ENCODE measurements around the gene RBKS. TPM values are rescaled to one million over a fixed set of nuclear protein-coding genes. Genes with fewer than 3 reads are reported as not detected.

The RBKS gene
- total and polyA plus RNA-seq, 2 of the 13 experiments (the other 11 are each of a cell fraction or from before 2014, with no cell fraction given), result 7.7 to 8.3 TPM

DNA sequence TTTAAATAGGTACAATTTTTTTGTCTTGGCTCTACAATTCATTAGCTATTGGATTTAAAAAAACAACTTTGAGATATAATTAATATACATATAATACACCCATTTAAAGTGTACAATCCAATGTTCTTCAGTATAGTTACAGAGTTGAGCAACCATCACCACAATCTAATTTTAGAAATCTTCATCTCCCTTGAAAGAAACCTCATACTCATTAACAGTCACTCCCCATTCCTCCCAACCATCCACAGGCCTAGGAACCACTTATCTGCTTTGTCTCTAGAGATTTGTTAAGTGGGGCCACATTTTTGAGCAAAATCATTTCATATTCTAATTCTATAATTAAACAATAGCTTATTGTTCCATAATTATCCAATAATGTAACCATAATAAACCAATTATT is 86.0 kb downstream of the RBKS start:
- Histone ChIP-seq H3K9me3 (ENCODE audit: low read length) (no peaks in the 10 kb centered on the region), H3K4me1 (ENCODE audit: insufficient read depth, low read length) (peaks cover 30% of the 10 kb centered on the region), H3K9ac (ENCODE audit: insufficient read depth, low read depth, low read length) (no peak overlapping the region), H3K4me3 (replicated peaks in 1 of 3; ENCODE audit: insufficient read depth in 1 of 3, low read depth in 2 of 3, low read length in 3 of 3) (no peak overlapping the region), H3K27ac (ENCODE audit: extremely low read length, insufficient read depth, low read length) (no peak overlapping the region), H3K4me2 (ENCODE audit: low read depth, low read length) (no peak overlapping the region), H2AFZ (ENCODE audit: low read length) (no peak overlapping the region), H3K79me2 (ENCODE audit: insufficient read depth, low read length) (no peaks in the 10 kb centered on the region), H3K27me3 (ENCODE audit: control insufficient read depth in 1 of 2, insufficient read depth in 2 of 2, low read length in 2 of 2) (no peaks in the 10 kb centered on the region), H4K20me1 (ENCODE audit: insufficient read depth, low read length) (no peaks in the 10 kb centered on the region), H3K36me3 (replicated peaks in 1 of 2; ENCODE audit: control insufficient read depth in 1 of 2, insufficient read depth in 2 of 2, low read length in 2 of 2) (no peaks in the 10 kb centered on the region)
- TF ChIP-seq YY1 (IDR thresholded peaks at IDR 0.05; ENCODE audit: insufficient read depth, insufficient replicate concordance, low read depth, low read length), result no peak
- POLR2A ChIA-PET, result no interaction called here
- DNase-seq (ENCODE audit: low spot score) (no peak), ATAC-seq (no peak), FAIRE-seq (no peak)
- intact Hi-C loops (cut with micrococcal nuclease; ENCODE audit: unreplicated experiment), result loop anchor here (10.0 kb wide), 1 partner anchor 201 kb away; no protein-coding TSS in a partner anchor
- CTCF ChIA-PET (ENCODE audit: low intra/inter-chr PET ratio, low total read pairs), result no interaction called here
- in situ Hi-C loops (cut with HindIII; ENCODE audit: extremely low pct_ligation_motif_present, low pct_unique_long_range_greater_than_20kb), result no loop called here
- BruUV-seq (replicated peaks), result no TSS peak

DNA sequence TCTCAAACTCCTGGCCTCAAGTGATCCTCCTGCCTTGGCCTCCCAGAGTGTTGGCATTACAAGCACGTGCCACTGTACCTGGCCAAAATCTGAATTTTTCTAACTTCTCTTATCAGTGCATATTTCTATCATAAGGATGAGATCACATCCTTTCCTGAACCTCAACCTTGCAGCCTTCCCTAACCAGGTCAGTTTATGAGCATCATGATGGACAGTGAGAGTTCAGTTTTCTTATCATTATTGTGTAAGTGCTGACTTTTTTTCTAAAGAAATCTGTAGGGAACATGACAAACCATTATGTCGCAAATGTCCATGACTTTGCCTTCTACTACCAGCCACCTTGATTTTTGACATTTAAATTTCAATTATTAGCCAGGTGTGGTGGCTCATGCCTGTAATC is 87.1 kb downstream of the RBKS start:
- POLR2A ChIA-PET, result no interaction called here
- intact Hi-C loops (cut with micrococcal nuclease; ENCODE audit: unreplicated experiment), result loop anchor here (10.0 kb wide), 1 partner anchor 202 kb away; no protein-coding TSS in a partner anchor
- in situ Hi-C loops (cut with HindIII; ENCODE audit: extremely low pct_ligation_motif_present, low pct_unique_long_range_greater_than_20kb), result no loop called here
- WGBS (ENCODE audit: low lambda C conversion rate), result 92% methylated on average over 2 of the region's 2 CpGs
- peaks cover 26% of the 10 kb centered on the region for H3K4me1 ChIP-seq (ENCODE audit: insufficient read depth, low read length)
- H3K36me3 ChIP-seq (replicated peaks in 1 of 2; ENCODE audit: control insufficient read depth in 1 of 2, insufficient read depth in 2 of 2, low read length in 2 of 2), result no peaks in the 10 kb centered on the region
- no peaks in the 10 kb centered on the region for H3K27me3 ChIP-seq (ENCODE audit: control insufficient read depth in 1 of 2, insufficient read depth in 2 of 2, low read length in 2 of 2)
- BruUV-seq (replicated peaks), result no TSS peak
- ATAC-seq, result no peak
- H3K79me2 ChIP-seq (ENCODE audit: insufficient read depth, low read length), result no peaks in the 10 kb centered on the region
- no peaks in the 10 kb centered on the region for H3K9me3 ChIP-seq (ENCODE audit: low read length)
- DNase-seq (ENCODE audit: low spot score), result no peak
- H2AFZ ChIP-seq (ENCODE audit: low read length), result no peak overlapping the region
- no peak overlapping the region for H3K9ac ChIP-seq (ENCODE audit: insufficient read depth, low read depth, low read length)
- no peak overlapping the region for H3K27ac ChIP-seq (ENCODE audit: extremely low read length, insufficient read depth, low read length)
- no peak for FAIRE-seq
- H4K20me1 ChIP-seq (ENCODE audit: insufficient read depth, low read length), result no peaks in the 10 kb centered on the region
- CTCF ChIA-PET (ENCODE audit: low intra/inter-chr PET ratio, low total read pairs), result no interaction called here
- no peak overlapping the region for H3K4me2 ChIP-seq (ENCODE audit: low read depth, low read length)
- no peak overlapping the region for H3K4me3 ChIP-seq (replicated peaks in 1 of 3; ENCODE audit: insufficient read depth in 1 of 3, low read depth in 2 of 3, low read length in 3 of 3)
- TF ChIP-seq, protein P1, sequence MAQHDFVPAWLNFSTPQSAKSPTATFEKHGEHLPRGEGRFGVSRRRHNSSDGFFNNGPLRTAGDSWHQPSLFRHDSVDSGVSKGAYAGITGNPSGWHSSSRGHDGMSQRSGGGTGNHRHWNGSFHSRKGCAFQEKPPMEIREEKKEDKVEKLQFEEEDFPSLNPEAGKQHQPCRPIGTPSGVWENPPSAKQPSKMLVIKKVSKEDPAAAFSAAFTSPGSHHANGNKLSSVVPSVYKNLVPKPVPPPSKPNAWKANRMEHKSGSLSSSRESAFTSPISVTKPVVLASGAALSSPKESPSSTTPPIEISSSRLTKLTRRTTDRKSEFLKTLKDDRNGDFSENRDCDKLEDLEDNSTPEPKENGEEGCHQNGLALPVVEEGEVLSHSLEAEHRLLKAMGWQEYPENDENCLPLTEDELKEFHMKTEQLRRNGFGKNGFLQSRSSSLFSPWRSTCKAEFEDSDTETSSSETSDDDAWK (CRISPR knock-in tag; IDR thresholded peaks at IDR 0.05), result no peak
- TF ChIP-seq, protein P2, sequence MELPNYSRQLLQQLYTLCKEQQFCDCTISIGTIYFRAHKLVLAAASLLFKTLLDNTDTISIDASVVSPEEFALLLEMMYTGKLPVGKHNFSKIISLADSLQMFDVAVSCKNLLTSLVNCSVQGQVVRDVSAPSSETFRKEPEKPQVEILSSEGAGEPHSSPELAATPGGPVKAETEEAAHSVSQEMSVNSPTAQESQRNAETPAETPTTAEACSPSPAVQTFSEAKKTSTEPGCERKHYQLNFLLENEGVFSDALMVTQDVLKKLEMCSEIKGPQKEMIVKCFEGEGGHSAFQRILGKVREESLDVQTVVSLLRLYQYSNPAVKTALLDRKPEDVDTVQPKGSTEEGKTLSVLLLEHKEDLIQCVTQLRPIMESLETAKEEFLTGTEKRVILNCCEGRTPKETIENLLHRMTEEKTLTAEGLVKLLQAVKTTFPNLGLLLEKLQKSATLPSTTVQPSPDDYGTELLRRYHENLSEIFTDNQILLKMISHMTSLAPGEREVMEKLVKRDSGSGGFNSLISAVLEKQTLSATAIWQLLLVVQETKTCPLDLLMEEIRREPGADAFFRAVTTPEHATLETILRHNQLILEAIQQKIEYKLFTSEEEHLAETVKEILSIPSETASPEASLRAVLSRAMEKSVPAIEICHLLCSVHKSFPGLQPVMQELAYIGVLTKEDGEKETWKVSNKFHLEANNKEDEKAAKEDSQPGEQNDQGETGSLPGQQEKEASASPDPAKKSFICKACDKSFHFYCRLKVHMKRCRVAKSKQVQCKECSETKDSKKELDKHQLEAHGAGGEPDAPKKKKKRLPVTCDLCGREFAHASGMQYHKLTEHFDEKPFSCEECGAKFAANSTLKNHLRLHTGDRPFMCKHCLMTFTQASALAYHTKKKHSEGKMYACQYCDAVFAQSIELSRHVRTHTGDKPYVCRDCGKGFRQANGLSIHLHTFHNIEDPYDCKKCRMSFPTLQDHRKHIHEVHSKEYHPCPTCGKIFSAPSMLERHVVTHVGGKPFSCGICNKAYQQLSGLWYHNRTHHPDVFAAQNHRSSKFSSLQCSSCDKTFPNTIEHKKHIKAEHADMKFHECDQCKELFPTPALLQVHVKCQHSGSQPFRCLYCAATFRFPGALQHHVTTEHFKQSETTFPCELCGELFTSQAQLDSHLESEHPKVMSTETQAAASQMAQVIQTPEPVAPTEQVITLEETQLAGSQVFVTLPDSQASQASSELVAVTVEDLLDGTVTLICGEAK (IDR thresholded peaks at IDR 0.05), result no peak
- TF ChIP-seq, protein P2 (CRISPR knock-in tag; IDR thresholded peaks at IDR 0.05), result no peak
- TF ChIP-seq, protein P3, sequence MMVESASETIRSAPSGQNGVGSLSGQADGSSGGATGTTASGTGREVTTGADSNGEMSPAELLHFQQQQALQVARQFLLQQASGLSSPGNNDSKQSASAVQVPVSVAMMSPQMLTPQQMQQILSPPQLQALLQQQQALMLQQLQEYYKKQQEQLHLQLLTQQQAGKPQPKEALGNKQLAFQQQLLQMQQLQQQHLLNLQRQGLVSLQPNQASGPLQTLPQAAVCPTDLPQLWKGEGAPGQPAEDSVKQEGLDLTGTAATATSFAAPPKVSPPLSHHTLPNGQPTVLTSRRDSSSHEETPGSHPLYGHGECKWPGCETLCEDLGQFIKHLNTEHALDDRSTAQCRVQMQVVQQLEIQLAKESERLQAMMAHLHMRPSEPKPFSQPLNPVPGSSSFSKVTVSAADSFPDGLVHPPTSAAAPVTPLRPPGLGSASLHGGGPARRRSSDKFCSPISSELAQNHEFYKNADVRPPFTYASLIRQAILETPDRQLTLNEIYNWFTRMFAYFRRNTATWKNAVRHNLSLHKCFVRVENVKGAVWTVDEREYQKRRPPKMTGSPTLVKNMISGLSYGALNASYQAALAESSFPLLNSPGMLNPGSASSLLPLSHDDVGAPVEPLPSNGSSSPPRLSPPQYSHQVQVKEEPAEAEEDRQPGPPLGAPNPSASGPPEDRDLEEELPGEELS (CRISPR knock-in tag; IDR thresholded peaks at IDR 0.05), result no peak
- no peak for TF ChIP-seq HIVEP1 (CRISPR knock-in tag; IDR thresholded peaks at IDR 0.05)

Data from HepG2 (cell line).